Skeletal muscle tissue (tissue), 1 donor: ENCODE measurements around the gene LENG1. TPM values are rescaled to one million over a fixed set of nuclear protein-coding genes. Genes with fewer than 3 reads are reported as not detected.

Experiments
- total RNA-seq: library from RNA; depleted of rRNA; stranded (reverse); fragments of >200 nt; gene quantifications from one replicate; pipeline ENCODE4 v1.2.3, GENCODE V29; 2014

Gene LENG1
- total RNA-seq, 1 donor from 2014 or later: 7.8 TPM

Other genes starting within 250 kb of the LENG1 start
- gene CACNG8, start 196.8 kb downstream of the LENG1 start, total RNA-seq: under 0.01 TPM
- gene CACNG6, start 168.1 kb downstream of the LENG1 start, total RNA-seq: 17.7 TPM
- not detected for gene VSTM1, start 95.8 kb downstream of the LENG1 start, total RNA-seq
- gene TARM1, start 78.4 kb downstream of the LENG1 start, total RNA-seq: not detected
- 0.52 TPM for gene OSCAR, start 58.9 kb downstream of the LENG1 start, total RNA-seq
- gene NDUFA3, start 56.9 kb downstream of the LENG1 start, total RNA-seq: 7.8 TPM
- 12.0 TPM for gene TFPT, start 44.1 kb downstream of the LENG1 start, total RNA-seq
- gene PRPF31, start 44.0 kb downstream of the LENG1 start, total RNA-seq: 34.4 TPM
- gene CNOT3, start 22.0 kb downstream of the LENG1 start, total RNA-seq: 6.3 TPM
- gene TMC4, start 13.4 kb upstream of the LENG1 start, total RNA-seq: 1.0 TPM
- gene MBOAT7, start 29.9 kb upstream of the LENG1 start, total RNA-seq: 8.9 TPM
- gene TSEN34, start 31.6 kb upstream of the LENG1 start, total RNA-seq: 29.7 TPM
- gene RPS9, start 41.1 kb upstream of the LENG1 start, total RNA-seq: 4,630 TPM
- 4.2 TPM for gene LILRB3, start 63.3 kb upstream of the LENG1 start, total RNA-seq
- gene LILRA6, start 83.1 kb upstream of the LENG1 start, total RNA-seq: under 0.01 TPM
- gene LILRB5, start 97.6 kb upstream of the LENG1 start, total RNA-seq: 2.6 TPM
- 0.52 TPM for gene LILRB2, start 121.4 kb upstream of the LENG1 start, total RNA-seq
- gene LILRA5, start 153.4 kb upstream of the LENG1 start, total RNA-seq: 2.6 TPM
- gene LILRA4, start 179.4 kb upstream of the LENG1 start, total RNA-seq: under 0.01 TPM
- 8.4 TPM for gene LAIR1, start 205.2 kb upstream of the LENG1 start, total RNA-seq